Adrenal gland (tissue), 12 donors: ENCODE measurements around the gene TRPV4. TPM values are rescaled to one million over a fixed set of nuclear protein-coding genes. Genes with fewer than 3 reads are reported as not detected.

Experiments used
- DNase-seq, 7 donors: peaks; one replicate each; pipeline ENCODE4 v3.0.0-alpha.2; 2019 to 2020
- H3K27ac ChIP-seq, 5 donors: fragments of 200-600 bp; sonication (generic) in 4 of 5; 1 replicate in 3 of 5; 2 replicates in 2 of 5; pipeline versions ENCODE4 v1.5.1 to v1.8.0; 2016 to 2020; ENCODE audit warnings: mild to moderate bottlenecking in 1 of 5
- H3K27me3 ChIP-seq: fragments of 200-600 bp; 2 replicates; pipeline ENCODE4 v1.8.0; 2021
- H3K36me3 ChIP-seq, 2 donors: fragments of 200-600 bp; replicated peaks in 1 of 2; 1 replicate in 1 of 2; 2 replicates in 1 of 2; pipeline versions ENCODE4 v1.5.1 to v1.8.0; 2018 to 2022
- H3K4me1 ChIP-seq, 2 donors: fragments of 200-600 bp; replicated peaks in 1 of 2; 1 replicate in 1 of 2; 2 replicates in 1 of 2; pipeline versions ENCODE4 v1.5.1 to v1.8.0; 2018 to 2021
- H3K4me3 ChIP-seq, 4 donors: fragments of 200-600 bp; sonication (generic) in 3 of 4; one replicate each; pipeline ENCODE4 v1.5.1; 2016 to 2018
- H3K9me3 ChIP-seq, 3 donors: fragments of 200-600 bp; sonication (generic) in 1 of 3; replicated peaks in 1 of 3; 1 replicate in 2 of 3; 2 replicates in 1 of 3; pipeline versions ENCODE4 v1.5.1 to v1.8.0; 2016 to 2021
- CTCF ChIP-seq, 6 experiments: fragments of 450-650 bp in 4 of 6; fragments of 200-600 bp in 2 of 6; sonication (generic) in 1 of 6; IDR thresholded peaks; 1 replicate in 5 of 6; 2 replicates in 1 of 6; pipeline versions ENCODE4 v1.5.1 to v1.8.0; 2016 to 2021; ENCODE audit warnings: antibody characterized with exemption in 6 of 6, mild to moderate bottlenecking in 2 of 6, moderate library complexity in 1 of 6
- POLR2A ChIP-seq, 2 donors: fragments of 450-650 bp; IDR thresholded peaks; one replicate each; pipeline ENCODE4 v1.6.1; 2017; ENCODE audit warnings: antibody characterized with exemption in 2 of 2, mild to moderate bottlenecking in 2 of 2, moderate library complexity in 1 of 2
- WGBS, 4 donors: extraction: QIAGEN DNeasy Blood & Tissue Kit in 2 of 4; methylation state at CpG; one replicate each; pipeline versions ENCODE4 v1.1.5 to v1.1.7; 2013 to 2017; 5-methylcytosine and 5-hydroxymethylcytosine counted together
- intact Hi-C, 2 donors: fragments of 100-400 bp; cut with DNase I; formaldehyde crosslinking; loops; one replicate each; pipeline versions ENCODE4 v1.14.1 to v1.15.0; 2022 to 2023
- polyA plus RNA-seq, 3 donors: library from polyadenylated mRNA; stranded (reverse); fragments of 200-250 nt in 2 of 3; fragments of 350-450 nt in 1 of 3; fragmentation: Illumina TruSeq in 1 of 3; extraction: RNeasy Lipid Tissue Mini Kit (QIAGEN cat#74804) in 1 of 3; gene quantifications; one replicate each; pipeline ENCODE4 v1.2.3, GENCODE V29; 2013 to 2014
- total RNA-seq, 9 donors: library from RNA; depleted of rRNA in 4 of 9; stranded (reverse); fragments of >200 nt in 4 of 9; fragments of 120-200 nt in 1 of 9; fragmentation: NEBNext Ultra II Directional in 1 of 9; extraction: Animal tissue kit (Norgen Biotek cat#: 25700) in 1 of 9; gene quantifications; one replicate each; pipeline versions ENCODE4 v1.1.0 to v1.2.4, GENCODE V29; 2013 to 2023
- donor health status: healthy with polysubstance abuse.
- donor health status: Bipolar disorder and iron deficiency.
- donor health status: DM: yes; HTN: yes; CAD: no.
- donor health status: DM: no; HTN: no; CAD: no.
- donor health status: DM: no; HTN: no; CAD: no.
- donor health status: DM: yes; HTN: yes; CAD: no.

The TRPV4 gene
- total and polyA plus RNA-seq, 12 donors, result 0.30 to 5.9 (median 1.4) TPM

GRCh38 chr12:109831365-109831764 is 1.8 kb downstream of the TRPV4 start:
- no peak overlapping the region for H3K4me3 ChIP-seq
- no peaks in the 10 kb centered on the region for H3K36me3 ChIP-seq
- no peak overlapping the region for H3K27ac ChIP-seq
- no peaks in the 10 kb centered on the region for H3K4me1 ChIP-seq
- intact Hi-C loops, result no loop called here
- no peak for TF ChIP-seq CTCF (IDR thresholded peaks at IDR 0.05)
- no peak for TF ChIP-seq POLR2A (IDR thresholded peaks at IDR 0.05)
- no peak for DNase-seq
- no peaks in the 10 kb centered on the region for H3K9me3 ChIP-seq
- no peaks in the 10 kb centered on the region for H3K27me3 ChIP-seq
- WGBS, 4 donors, result 89 to 96% (median 91%) methylated on average over 3 to 6 of the region's 6 CpGs

- no peaks in the 10 kb centered on the region for H3K36me3 ChIP-seq
- 69 to 87% (median 71%) methylated on average over 2 of the region's 2 CpGs for WGBS, 4 donors
- no peaks in the 10 kb centered on the region for H3K27me3 ChIP-seq
- intact Hi-C loops, result no loop called here
- no peak for DNase-seq
- no peak overlapping the region for H3K27ac ChIP-seq
- H3K4me1 ChIP-seq, result no peaks in the 10 kb centered on the region
- no peak overlapping the region for H3K4me3 ChIP-seq
- H3K9me3 ChIP-seq, result no peaks in the 10 kb centered on the region
- no peak for TF ChIP-seq POLR2A (IDR thresholded peaks at IDR 0.05)
- no peak for TF ChIP-seq CTCF (IDR thresholded peaks at IDR 0.05)
These were observed 2.5 kb downstream of the TRPV4 start for GRCh38 chr12:109830718-109831117.

- intact Hi-C loops, result no loop called here
- Histone ChIP-seq H3K27me3 (no peaks in the 10 kb centered on the region), H3K4me1 (no peaks in the 10 kb centered on the region), H3K36me3 (no peaks in the 10 kb centered on the region), H3K4me3 (no peak overlapping the region), H3K27ac (no peak overlapping the region), H3K9me3 (no peaks in the 10 kb centered on the region)
- no peak for DNase-seq
- 81 to 94% (median 88%) methylated on average over 2 of the region's 2 CpGs for WGBS, 4 donors
- no peak for TF ChIP-seq CTCF (IDR thresholded peaks at IDR 0.05)
- TF ChIP-seq POLR2A (IDR thresholded peaks at IDR 0.05), result no peak
These were observed 2.9 kb downstream of the TRPV4 start for GRCh38 chr12:109830267-109830666.

GRCh38 chr12:109829667-109830066 is 3.5 kb downstream of the TRPV4 start:
- H3K9me3 ChIP-seq, result no peaks in the 10 kb centered on the region
- H3K4me3 ChIP-seq, result no peak overlapping the region
- TF ChIP-seq CTCF (IDR thresholded peaks at IDR 0.05), result no peak
- no peak for TF ChIP-seq POLR2A (IDR thresholded peaks at IDR 0.05)
- H3K27me3 ChIP-seq, result no peaks in the 10 kb centered on the region
- WGBS, 4 donors, result 80 to 95% (median 84%) methylated on average over 8 to 10 of the region's 10 CpGs
- no peaks in the 10 kb centered on the region for H3K4me1 ChIP-seq
- H3K36me3 ChIP-seq, result no peaks in the 10 kb centered on the region
- DNase-seq, result no peak
- no peak overlapping the region for H3K27ac ChIP-seq
- intact Hi-C loops, result no loop called here
